ENCODE measurements around the gene MROH2A.
"Not testable (repeated sequence)": the region's sequence is repeated elsewhere in the genome, so short reads cannot be mapped to it uniquely, and the experiment has no call there.

MROH2A gene

GRCh38 chr2:233778030-233778429 lies at the start of gene MROH2A:
Gene MROH2A (plus strand): TSS chr2:233778330. CDS start chr2:233779359, 1,029 bp downstream.
- Mint-ChIP-seq H3K27ac (no peak within 1 kb of the TSS), H3K27me3 (peaks cover 4% of the 10 kb centered on the region), H3K4me3 (no peak within 1 kb of the TSS), H3K36me3 (no peaks in the 10 kb centered on the region), H3K4me1 (no peaks in the 10 kb centered on the region), H3K9me3 (peaks cover 4% of the 10 kb centered on the region)
- CTCF ChIA-PET: no interaction called here
- DNase-seq: no peak

GRCh38 chr2:233728723-233729301 lies 49.3 kb upstream of the MROH2A start, which contains the start of gene UGT1A3:
Gene UGT1A3 (plus strand): TSS chr2:233729042. CDS start chr2:233729127, 85 bp downstream.
- Mint-ChIP-seq H3K27me3 (peaks cover 13% of the 10 kb centered on the region), H3K9me3 (no peaks in the 10 kb centered on the region), H3K4me3 (no peak within 1 kb of the TSS), H3K27ac (no peak within 1 kb of the TSS), H3K36me3 (no peaks in the 10 kb centered on the region), H3K4me1 (no peaks in the 10 kb centered on the region)
- CTCF ChIA-PET: no interaction called here
- no peak for DNase-seq

- DNase-seq, CTCF ChIA-PET, H3K9me3 Mint-ChIP-seq, H3K27ac Mint-ChIP-seq, H3K27me3 Mint-ChIP-seq, H3K4me1 Mint-ChIP-seq, H3K4me3 Mint-ChIP-seq, H3K36me3 Mint-ChIP-seq: not testable (repeated sequence)
Measured at GRCh38 chr2:233736868-233737653, 41.1 kb upstream of the MROH2A start.

- Mint-ChIP-seq H3K9me3 (no peaks in the 10 kb centered on the region), H3K27me3 (peaks cover 12% of the 10 kb centered on the region), H3K36me3 (no peaks in the 10 kb centered on the region), H3K27ac (no peak overlapping the region), H3K4me1 (no peaks in the 10 kb centered on the region), H3K4me3 (no peak overlapping the region)
- DNase-seq: no peak
- CTCF ChIA-PET: no interaction called here
Measured at GRCh38 chr2:233740870-233741269, 37.3 kb upstream of the MROH2A start.

GRCh38 chr2:233743464-233744259 lies 34.5 kb upstream of the MROH2A start:
- CTCF ChIA-PET: no interaction called here
- Mint-ChIP-seq H3K4me1 (no peaks in the 10 kb centered on the region), H3K4me3 (no peak overlapping the region), H3K36me3 (no peaks in the 10 kb centered on the region), H3K27me3 (peaks cover 5% of the 10 kb centered on the region), H3K27ac (no peak overlapping the region), H3K9me3 (no peaks in the 10 kb centered on the region)
- DNase-seq: no peak

- CTCF ChIA-PET: no interaction called here
- H3K4me3 Mint-ChIP-seq: no peak overlapping the region
- H3K27me3 Mint-ChIP-seq: peaks cover 10% of the 10 kb centered on the region
- no peaks in the 10 kb centered on the region for H3K36me3 Mint-ChIP-seq
- no peak for DNase-seq
- no peak overlapping the region for H3K27ac Mint-ChIP-seq
- H3K9me3 Mint-ChIP-seq: peaks cover 7% of the 10 kb centered on the region
- H3K4me1 Mint-ChIP-seq: no peaks in the 10 kb centered on the region
Measured at GRCh38 chr2:233745073-233745755, 32.9 kb upstream of the MROH2A start.

GRCh38 chr2:233745838-233746237 lies 32.3 kb upstream of the MROH2A start:
- H3K4me1 Mint-ChIP-seq, CTCF ChIA-PET, H3K4me3 Mint-ChIP-seq, DNase-seq, H3K27me3 Mint-ChIP-seq, H3K27ac Mint-ChIP-seq, H3K36me3 Mint-ChIP-seq, H3K9me3 Mint-ChIP-seq: not testable (repeated sequence)

- no peak for DNase-seq
- Mint-ChIP-seq H3K36me3 (no peaks in the 10 kb centered on the region), H3K27ac (no peak overlapping the region), H3K9me3 (peaks cover 15% of the 10 kb centered on the region), H3K27me3 (peaks cover 10% of the 10 kb centered on the region), H3K4me1 (no peaks in the 10 kb centered on the region), H3K4me3 (no peak overlapping the region)
- CTCF ChIA-PET: no interaction called here
Measured at GRCh38 chr2:233746475-233747282, 31.5 kb upstream of the MROH2A start.

GRCh38 chr2:233747283-233747544 lies 30.9 kb upstream of the MROH2A start:
- Mint-ChIP-seq H3K27me3 (peaks cover 13% of the 10 kb centered on the region), H3K9me3 (peaks cover 15% of the 10 kb centered on the region), H3K4me3 (no peak overlapping the region), H3K36me3 (no peaks in the 10 kb centered on the region), H3K27ac (no peak overlapping the region), H3K4me1 (no peaks in the 10 kb centered on the region)
- no peak for DNase-seq
- CTCF ChIA-PET: no interaction called here

- H3K36me3 Mint-ChIP-seq, H3K27ac Mint-ChIP-seq, H3K4me3 Mint-ChIP-seq, DNase-seq, CTCF ChIA-PET, H3K4me1 Mint-ChIP-seq: not testable (repeated sequence)
- H3K9me3 Mint-ChIP-seq: peaks cover 15% of the 10 kb centered on the region
- peaks cover 10% of the 10 kb centered on the region for H3K27me3 Mint-ChIP-seq
Measured at GRCh38 chr2:233750689-233751088, 27.4 kb upstream of the MROH2A start.

- CTCF ChIA-PET, H3K4me3 Mint-ChIP-seq, H3K27ac Mint-ChIP-seq, H3K4me1 Mint-ChIP-seq, DNase-seq, H3K27me3 Mint-ChIP-seq, H3K36me3 Mint-ChIP-seq: not testable (repeated sequence)
- peaks cover 15% of the 10 kb centered on the region for H3K9me3 Mint-ChIP-seq
Measured at GRCh38 chr2:233751212-233752009, 26.7 kb upstream of the MROH2A start.

- CTCF ChIA-PET: no interaction called here
Measured at GRCh38 chr2:233754872-233755611, 23.1 kb upstream of the MROH2A start.

More at GRCh38 chr2:233754872-233755611, 23.1 kb upstream of the MROH2A start:
- H3K4me3 Mint-ChIP-seq: no peak overlapping the region
- H3K27me3 Mint-ChIP-seq: peaks cover 5% of the 10 kb centered on the region
- no peak for DNase-seq
- no peaks in the 10 kb centered on the region for H3K4me1 Mint-ChIP-seq
- no peaks in the 10 kb centered on the region for H3K36me3 Mint-ChIP-seq
- H3K9me3 Mint-ChIP-seq: peaks cover 9% of the 10 kb centered on the region
- H3K27ac Mint-ChIP-seq: no peak overlapping the region
